DOHH2 (cell line): ENCODE measurements around the gene SMIM10L1.

Experiments
- H3F3A ChIP-seq: fragments of 200-600 bp; sonication (generic), shearing (Covaris generic); 2 replicates; pipeline ENCODE4 v1.6.0; 2016; ENCODE audit warnings: antibody characterized with exemption, mild to moderate bottlenecking; ENCODE audit not compliant: control insufficient read depth, insufficient read depth
- H3K27ac ChIP-seq: fragments of 200-600 bp; sonication (generic); 2 replicates; pipeline ENCODE4 v1.5.1; 2014; ENCODE audit warnings: low read depth, mild to moderate bottlenecking, low read length, moderate library complexity
- H3K27me3 ChIP-seq: fragments of 200-600 bp; sonication (generic); 2 replicates; pipeline ENCODE4 v1.6.1; 2014; ENCODE audit warnings: mild to moderate bottlenecking, low read length, mixed read lengths; ENCODE audit not compliant: control insufficient read depth
- H3K36me3 ChIP-seq: fragments of 200-600 bp; sonication (generic); 2 replicates; pipeline ENCODE4 v1.6.1; 2014; ENCODE audit warnings: mild to moderate bottlenecking, low read length, moderate library complexity, mixed read lengths; ENCODE audit not compliant: control insufficient read depth
- H3K4me1 ChIP-seq: fragments of 200-600 bp; sonication (generic); 2 replicates; pipeline ENCODE4 v1.6.1; 2014; ENCODE audit warnings: mild to moderate bottlenecking, low read length, mixed read lengths; ENCODE audit not compliant: control insufficient read depth
- H3K4me2 ChIP-seq: fragments of 200-600 bp; sonication (generic); 2 replicates; pipeline ENCODE4 v1.6.0; 2014; ENCODE audit warnings: mild to moderate bottlenecking, low read length, moderate library complexity
- H3K4me3 ChIP-seq: fragments of 200-600 bp; sonication (generic); 2 replicates; pipeline ENCODE4 v1.5.1; 2014; ENCODE audit warnings: mild to moderate bottlenecking, low read length, mixed read lengths
- H3K79me2 ChIP-seq: fragments of 200-600 bp; sonication (generic); 2 replicates; pipeline ENCODE4 v1.6.1; 2014; ENCODE audit warnings: mild to moderate bottlenecking, low read length, mixed read lengths; ENCODE audit not compliant: control insufficient read depth
- H3K9me2 ChIP-seq: fragments of 200-600 bp; sonication (generic); replicated peaks from 2 replicates; pipeline ENCODE4 v1.6.1; 2014; ENCODE audit warnings: mild to moderate bottlenecking, low read length, mixed read lengths; ENCODE audit not compliant: control insufficient read depth
- H3K9me3 ChIP-seq: fragments of 200-600 bp; sonication (generic); 2 replicates; pipeline ENCODE4 v1.6.1; 2014; ENCODE audit warnings: antibody characterized with exemption, low read length, mixed read lengths; ENCODE audit not compliant: control insufficient read depth, insufficient read depth
- H4K20me1 ChIP-seq: fragments of 200-600 bp; sonication (generic); 2 replicates; pipeline ENCODE4 v1.6.0; 2014; ENCODE audit warnings: low read depth, mild to moderate bottlenecking, antibody characterized with exemption, low read length, moderate library complexity; ENCODE audit not compliant: control insufficient read depth, insufficient read depth
- CTCF ChIP-seq: fragments of 200-600 bp; sonication (generic); IDR thresholded peaks from one replicate; pipeline ENCODE4 v1.5.1; 2014; ENCODE audit warnings: antibody characterized with exemption, mild to moderate bottlenecking, low read depth, low read length; ENCODE audit not compliant: poor library complexity, severe bottlenecking
- EZH2phosphoT487 ChIP-seq: fragments of 200-600 bp; sonication (generic); IDR thresholded peaks from 2 replicates; pipeline ENCODE4 v1.6.1; 2017; ENCODE audit warnings: borderline replicate concordance, mild to moderate bottlenecking, antibody characterized with exemption, low read length, moderate library complexity, mixed read lengths

Gene SMIM10L1

GRCh38 chr12:11158885-11159444 lies 12.0 kb upstream of the SMIM10L1 start:
- H3K9me3 ChIP-seq = 0 out of 2 replicates have a peak, but pooled peaks cover 3% of the 10 kb centered on the region
- H3K27me3 ChIP-seq = no peaks in the 10 kb centered on the region
- peaks cover 78% of the 10 kb centered on the region for H3K79me2 ChIP-seq
- no peaks in the 10 kb centered on the region for H3F3A ChIP-seq
- H3K4me3 ChIP-seq = no peak overlapping the region
- TF ChIP-seq EZH2phosphoT487 (no peak), CTCF (no peak)
- no peaks in the 10 kb centered on the region for H3K4me1 ChIP-seq
- H4K20me1 ChIP-seq = no peaks in the 10 kb centered on the region
- H3K9me2 ChIP-seq = no peaks in the 10 kb centered on the region
- peaks cover 17% of the 10 kb centered on the region for H3K36me3 ChIP-seq
- no peak overlapping the region for H3K27ac ChIP-seq
- no peak overlapping the region for H3K4me2 ChIP-seq

GRCh38 chr12:11162502-11162901 lies 8.5 kb upstream of the SMIM10L1 start:
- no peaks in the 10 kb centered on the region for H3K4me1 ChIP-seq
- TF ChIP-seq CTCF (no peak), EZH2phosphoT487 (no peak)
- H3K36me3 ChIP-seq = peaks cover 27% of the 10 kb centered on the region
- H3K27me3 ChIP-seq = no peaks in the 10 kb centered on the region
- no peak overlapping the region for H3K27ac ChIP-seq
- no peaks in the 10 kb centered on the region for H3F3A ChIP-seq
- peaks cover 91% of the 10 kb centered on the region for H3K79me2 ChIP-seq
- H3K4me3 ChIP-seq = no peak overlapping the region
- no peaks in the 10 kb centered on the region for H4K20me1 ChIP-seq
- H3K4me2 ChIP-seq = no peak overlapping the region
- H3K9me2 ChIP-seq = no peaks in the 10 kb centered on the region
- H3K9me3 ChIP-seq = no peaks in the 10 kb centered on the region

GRCh38 chr12:11164384-11164783 lies 6.6 kb upstream of the SMIM10L1 start:
- Histone ChIP-seq H3F3A (no peaks in the 10 kb centered on the region), H3K9me3 (no peaks in the 10 kb centered on the region), H3K4me1 (peaks cover 3% of the 10 kb centered on the region; the same call in 1 of the 2 replicates), H3K9me2 (no peaks in the 10 kb centered on the region), H3K4me3 (no peak overlapping the region), H3K27me3 (no peaks in the 10 kb centered on the region), H3K4me2 (no peak overlapping the region), H3K36me3 (peaks cover 35% of the 10 kb centered on the region), H3K79me2 (peaks cover 90% of the 10 kb centered on the region), H3K27ac (no peak overlapping the region), H4K20me1 (no peaks in the 10 kb centered on the region)
- TF ChIP-seq CTCF = no peak
- TF ChIP-seq EZH2phosphoT487 = no peak
